ENCODE data around the gene CFAP57.

GRCh38 chr1:43235040-43235439 lies 62.9 kb downstream of the CFAP57 start:
- no peak for TF ChIP-seq CTCF (IDR thresholded peaks at IDR 0.05)
- TF ChIP-seq POLR2AphosphoS5 (IDR thresholded peaks at IDR 0.05): peak; percentile 74
- no peak for TF ChIP-seq POLR2A (IDR thresholded peaks at IDR 0.05)

Measured in prostate gland (tissue), 2 donors.